Prostate gland (tissue), 2 donors: ENCODE results near the gene FARP1.

ENCODE experiments used
- CTCF ChIP-seq, 4 experiments: fragments of 200-600 bp in 2 of 4; fragments of 450-650 bp in 2 of 4; sonication (generic) in 2 of 4; IDR thresholded peaks; 1 replicate in 3 of 4; 2 replicates in 1 of 4; pipeline ENCODE4 v1.5.1; 2016 to 2019; ENCODE audit warnings: antibody characterized with exemption in 4 of 4, mild to moderate bottlenecking in 2 of 4, moderate library complexity in 2 of 4
- POLR2A ChIP-seq: fragments of 450-650 bp; IDR thresholded peaks from one replicate; pipeline ENCODE4 v1.6.1; 2016; ENCODE audit warnings: antibody characterized with exemption, mild to moderate bottlenecking

DNA sequence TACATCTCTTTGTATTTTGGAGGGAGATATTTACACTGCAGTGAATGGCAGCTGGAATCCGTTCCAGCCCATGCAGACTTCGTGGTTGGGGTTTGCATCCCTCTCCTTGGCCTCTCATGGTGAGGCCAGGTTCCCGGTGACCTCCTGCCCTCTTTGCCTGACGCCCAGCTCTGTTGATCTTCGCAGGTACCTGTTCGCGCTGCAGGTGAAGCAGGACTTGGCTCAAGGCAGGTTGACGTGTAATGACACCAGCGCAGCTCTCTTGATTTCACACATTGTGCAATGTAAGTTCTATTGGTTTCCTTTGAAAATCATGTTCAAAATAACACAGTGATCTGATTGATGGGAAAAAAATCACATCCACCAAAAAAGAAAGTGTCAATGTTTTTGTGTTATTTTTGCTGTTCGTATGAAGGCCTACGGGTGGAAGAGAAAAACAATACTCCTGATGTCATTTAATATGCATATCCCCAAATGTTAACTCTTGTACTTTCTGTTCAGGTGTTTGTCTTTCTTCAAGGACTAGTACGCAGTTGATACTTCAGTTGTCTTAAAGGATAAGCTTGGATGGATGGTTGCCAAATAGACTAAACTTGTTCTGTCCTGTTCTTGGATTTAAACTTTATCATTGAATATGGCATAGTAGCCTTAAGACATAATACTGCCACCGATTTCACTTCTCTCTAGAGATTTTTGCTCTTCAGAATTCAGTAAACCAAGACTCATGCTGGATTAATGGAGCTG, 234.9 kb downstream of the FARP1 start:
- TF ChIP-seq CTCF (IDR thresholded peaks at IDR 0.05) (no peak), POLR2A (no peak)
